ENCODE results near the gene TRIO.

Gene TRIO

DNA sequence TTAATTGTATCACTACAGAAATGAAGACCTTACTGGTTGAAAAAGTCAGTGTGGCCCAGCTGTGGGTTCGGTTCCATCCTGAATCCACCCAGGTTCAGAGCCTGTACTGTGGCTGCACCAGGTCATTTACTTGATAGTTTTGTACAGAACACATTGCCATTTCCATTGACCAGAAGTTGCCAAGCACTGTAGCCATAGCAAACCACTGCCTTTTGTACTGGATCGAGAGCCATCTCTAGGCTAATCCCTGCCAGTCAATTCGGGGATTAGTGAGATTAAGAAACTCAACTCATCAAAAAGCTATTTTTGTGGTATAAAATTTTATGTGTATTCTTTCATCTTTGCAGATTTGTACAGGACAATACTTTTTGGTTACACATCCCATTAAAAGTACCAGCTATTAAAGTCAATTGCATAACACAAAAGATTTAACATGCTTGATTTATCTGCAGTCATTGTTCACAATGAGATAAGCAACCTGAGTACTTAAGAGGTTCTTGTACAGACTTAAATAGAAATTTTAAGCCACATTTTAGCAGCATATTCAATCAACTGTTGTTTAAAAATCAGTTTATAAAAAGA lies 329.9 kb downstream of the TRIO start:
- DNase-seq, result no peak

DNA sequence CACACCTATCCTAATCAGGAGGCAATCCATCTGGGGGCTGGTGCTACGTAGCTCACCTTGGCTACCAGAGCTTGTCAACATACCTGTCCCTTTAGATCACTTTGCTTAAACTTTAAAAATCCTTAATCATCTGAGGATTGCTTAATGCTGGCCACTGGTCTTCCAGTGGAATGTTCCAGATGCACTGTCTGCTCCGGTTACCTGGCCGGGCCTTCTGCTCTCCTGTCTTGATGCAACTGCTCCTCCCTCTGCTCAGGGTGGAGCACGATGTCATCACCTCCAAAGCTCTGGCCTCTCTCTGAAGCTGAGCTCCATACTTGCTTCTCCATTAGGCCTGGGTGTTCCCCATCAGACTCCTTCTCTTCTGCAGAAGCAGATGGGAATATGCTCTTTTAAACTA lies 331.9 kb downstream of the TRIO start:
- DNase-seq, result no peak

DNA sequence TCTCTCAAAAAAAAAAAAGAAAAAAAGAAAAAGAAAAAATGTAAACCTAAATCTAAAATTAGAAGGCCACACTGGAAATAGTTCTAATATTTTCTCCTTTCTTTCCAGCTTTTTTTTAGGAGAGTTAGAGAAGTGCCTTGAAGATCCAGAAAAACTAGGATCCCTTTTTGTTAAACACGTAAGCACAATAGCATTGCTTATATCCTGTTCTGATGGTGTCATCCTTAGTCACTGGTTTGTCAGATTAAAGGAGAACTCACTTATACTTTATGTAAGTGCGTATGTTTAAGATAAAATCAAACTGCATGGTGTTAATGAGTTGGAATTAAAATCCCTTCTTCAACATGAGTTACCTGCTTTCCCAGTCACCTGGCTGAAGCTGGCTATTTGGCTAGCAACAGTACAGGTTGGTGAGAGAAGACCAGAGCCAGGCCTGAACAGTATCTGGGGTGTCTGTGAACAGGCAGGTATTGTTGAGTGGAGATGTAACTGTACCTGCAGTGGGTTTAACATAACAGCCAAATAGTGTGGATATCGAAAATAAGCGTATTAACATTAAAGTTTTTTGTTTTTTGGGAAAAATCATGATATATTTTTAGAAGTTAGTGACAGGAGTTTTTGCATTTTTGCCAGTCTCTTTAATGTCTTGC lies 333.8 kb downstream of the TRIO start:
- DNase-seq, result no peak

- DNase-seq, result no peak
Measured at GRCh38 chr5:14479143-14479696, 336.1 kb downstream of the TRIO start.

GRCh38 chr5:14481349-14481748 lies 338.2 kb downstream of the TRIO start:
- no peak for DNase-seq

GRCh38 chr5:14482085-14482484 lies 338.9 kb downstream of the TRIO start:
- no peak for DNase-seq

GRCh38 chr5:14483504-14484157 lies 340.5 kb downstream of the TRIO start:
- DNase-seq, result no peak

DNA sequence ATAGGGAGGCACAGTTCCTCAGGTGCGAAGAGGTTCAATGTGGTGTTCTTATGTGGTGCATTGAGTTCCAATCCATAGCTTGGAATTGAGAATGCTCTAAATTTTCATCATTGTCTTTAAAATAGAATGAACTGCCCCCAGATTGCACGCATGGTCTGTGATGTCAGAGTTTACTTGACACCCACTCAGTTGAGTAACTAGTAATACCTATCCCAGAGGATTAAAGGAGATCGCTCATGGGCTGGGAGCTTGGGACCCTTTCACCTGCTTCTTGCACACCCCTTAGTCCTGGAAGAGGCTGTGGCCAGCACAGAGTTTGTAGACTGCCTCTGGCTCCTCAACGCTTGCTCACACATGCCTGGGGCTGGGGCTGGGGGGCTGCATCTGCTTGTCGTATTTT lies 343.3 kb downstream of the TRIO start:
- DNase-seq, result no peak

DNA sequence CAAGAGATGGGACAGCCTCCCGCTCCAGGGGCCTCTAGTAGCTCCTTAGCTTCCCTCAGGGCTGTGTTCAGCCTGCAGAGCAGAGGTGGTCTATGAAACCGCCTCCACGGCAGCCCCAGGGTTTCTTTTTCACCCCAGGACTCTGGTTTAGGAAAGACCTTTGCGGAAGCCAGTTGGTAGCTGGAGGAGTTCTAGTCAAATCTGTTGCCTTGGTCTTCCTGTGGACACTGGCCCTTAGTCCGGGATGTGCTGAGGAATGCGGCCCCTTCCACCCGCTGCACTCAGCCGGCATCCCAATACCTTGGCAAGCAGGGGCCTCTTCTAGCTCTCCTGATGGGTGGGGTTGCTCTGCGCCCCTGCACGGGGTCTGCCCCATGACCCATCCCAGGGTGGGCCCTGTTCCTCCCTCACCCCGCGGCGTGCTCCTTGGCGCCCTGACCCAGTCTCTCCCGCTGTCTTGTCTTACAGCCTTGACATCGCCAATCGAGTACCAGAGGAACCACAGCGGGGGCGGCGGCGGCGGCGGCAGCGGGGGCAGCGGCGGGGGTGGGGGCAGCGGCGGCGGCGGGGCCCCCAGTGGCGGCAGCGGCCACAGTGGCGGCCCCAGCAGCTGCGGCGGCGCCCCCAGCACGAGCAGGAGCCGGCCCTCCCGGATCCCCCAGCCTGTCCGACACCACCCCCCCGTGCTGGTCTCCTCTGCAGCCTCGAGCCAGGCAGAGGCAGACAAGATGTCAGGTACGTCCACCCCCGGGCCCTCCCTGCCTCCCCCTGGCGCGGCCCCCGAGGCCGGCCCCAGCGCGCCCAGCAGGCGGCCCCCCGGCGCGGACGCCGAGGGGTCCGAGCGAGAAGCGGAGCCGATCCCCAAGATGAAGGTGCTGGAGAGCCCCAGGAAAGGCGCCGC lies 344.1 kb downstream of the TRIO start:
- DNase-seq, result no peak

GRCh38 chr5:14487897-14488570 lies 344.9 kb downstream of the TRIO start:
- DNase-seq, result no peak

DNA sequence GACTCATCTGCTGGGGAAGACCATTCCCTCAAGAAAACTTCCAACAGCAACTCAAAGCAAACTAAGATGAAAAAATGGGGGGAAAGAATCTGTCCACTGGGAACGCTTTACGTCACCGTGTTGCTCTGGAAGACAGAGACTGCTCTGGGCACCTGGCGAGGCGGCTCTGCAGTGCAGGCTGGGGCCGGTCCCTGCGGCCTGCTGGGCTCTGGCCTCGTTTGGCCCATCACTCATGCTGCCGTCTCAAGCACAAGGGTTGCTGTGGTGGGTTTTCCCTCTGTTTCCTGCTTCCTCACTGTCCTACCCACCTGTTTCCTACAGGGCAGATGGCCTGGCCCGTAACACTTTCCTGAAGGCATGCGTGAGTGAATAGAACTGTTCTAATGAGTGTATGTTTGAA lies 345.6 kb downstream of the TRIO start:
- no peak for DNase-seq

DNA sequence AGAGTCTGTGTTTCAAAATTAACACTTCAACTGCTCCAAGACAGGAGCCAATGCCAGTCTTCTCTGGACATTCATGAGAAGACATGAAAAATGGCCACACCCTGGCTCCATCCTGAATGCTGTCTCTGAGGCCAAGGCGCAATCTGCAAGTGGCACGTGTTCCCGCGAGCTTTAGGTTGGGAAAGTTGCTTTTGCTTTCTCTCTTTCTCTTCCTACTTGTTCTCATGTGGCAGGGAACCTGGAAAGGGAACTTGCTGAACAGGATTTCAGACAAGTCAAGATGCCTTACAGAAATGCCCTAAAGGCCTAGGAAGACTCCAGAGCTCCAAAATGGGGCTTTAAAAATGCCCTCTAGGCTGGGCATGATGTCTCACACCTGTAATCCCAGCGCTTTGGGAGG lies 346.5 kb downstream of the TRIO start:
- DNase-seq, result no peak

GRCh38 chr5:14490309-14490711 lies 347.2 kb downstream of the TRIO start:
- no peak for DNase-seq

GRCh38 chr5:14491015-14491915 lies 348.1 kb downstream of the TRIO start:
- no peak for DNase-seq

DNA sequence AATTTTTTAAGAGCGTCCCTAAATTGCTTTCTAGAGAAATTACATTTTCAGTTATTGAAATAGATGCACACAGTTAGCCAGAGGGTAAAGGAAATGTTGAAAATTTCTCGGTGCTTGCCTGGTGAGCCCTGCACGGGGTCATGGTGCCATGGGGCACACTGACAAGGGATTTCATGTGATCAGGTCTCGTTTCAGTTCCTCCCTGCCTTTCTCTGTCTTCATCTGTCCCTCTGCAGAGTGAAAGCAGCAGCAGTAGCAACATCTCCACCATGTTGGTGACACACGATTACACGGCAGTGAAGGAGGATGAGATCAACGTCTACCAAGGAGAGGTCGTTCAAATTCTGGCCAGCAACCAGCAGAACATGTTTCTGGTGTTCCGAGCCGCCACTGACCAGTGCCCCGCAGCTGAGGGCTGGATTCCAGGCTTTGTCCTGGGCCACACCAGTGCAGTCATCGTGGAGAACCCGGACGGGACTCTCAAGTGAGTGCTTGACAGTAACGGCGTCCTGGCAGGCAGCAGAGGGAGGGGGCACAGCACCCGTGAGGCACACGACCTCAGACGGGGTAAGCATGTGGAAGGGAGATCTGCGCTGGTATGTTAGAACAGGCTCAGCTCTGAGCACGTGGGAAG lies 349.3 kb downstream of the TRIO start:
- DNase-seq, result no peak

DNA sequence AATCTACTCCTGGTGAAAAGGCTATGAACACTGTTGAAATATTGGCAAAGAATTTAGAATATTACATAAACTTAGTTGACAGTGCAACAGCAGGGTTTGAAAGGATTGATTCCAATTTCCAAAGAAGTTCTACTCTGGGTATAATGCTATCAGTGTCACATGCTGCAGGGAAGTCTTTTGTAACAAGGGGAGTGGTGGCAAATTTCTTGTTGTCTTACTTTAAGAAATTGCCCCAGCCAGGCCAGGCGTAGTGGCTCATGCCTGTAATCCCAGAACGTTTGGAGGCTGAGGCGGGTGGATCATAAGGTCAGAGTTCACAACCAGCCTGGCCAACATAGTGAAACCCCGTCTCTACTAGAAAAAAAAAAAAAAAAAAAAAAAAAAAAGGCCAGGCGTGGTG lies 352.2 kb downstream of the TRIO start:
- no peak for DNase-seq

GRCh38 chr5:14497311-14497710 lies 354.2 kb downstream of the TRIO start:
- no peak for DNase-seq

DNA sequence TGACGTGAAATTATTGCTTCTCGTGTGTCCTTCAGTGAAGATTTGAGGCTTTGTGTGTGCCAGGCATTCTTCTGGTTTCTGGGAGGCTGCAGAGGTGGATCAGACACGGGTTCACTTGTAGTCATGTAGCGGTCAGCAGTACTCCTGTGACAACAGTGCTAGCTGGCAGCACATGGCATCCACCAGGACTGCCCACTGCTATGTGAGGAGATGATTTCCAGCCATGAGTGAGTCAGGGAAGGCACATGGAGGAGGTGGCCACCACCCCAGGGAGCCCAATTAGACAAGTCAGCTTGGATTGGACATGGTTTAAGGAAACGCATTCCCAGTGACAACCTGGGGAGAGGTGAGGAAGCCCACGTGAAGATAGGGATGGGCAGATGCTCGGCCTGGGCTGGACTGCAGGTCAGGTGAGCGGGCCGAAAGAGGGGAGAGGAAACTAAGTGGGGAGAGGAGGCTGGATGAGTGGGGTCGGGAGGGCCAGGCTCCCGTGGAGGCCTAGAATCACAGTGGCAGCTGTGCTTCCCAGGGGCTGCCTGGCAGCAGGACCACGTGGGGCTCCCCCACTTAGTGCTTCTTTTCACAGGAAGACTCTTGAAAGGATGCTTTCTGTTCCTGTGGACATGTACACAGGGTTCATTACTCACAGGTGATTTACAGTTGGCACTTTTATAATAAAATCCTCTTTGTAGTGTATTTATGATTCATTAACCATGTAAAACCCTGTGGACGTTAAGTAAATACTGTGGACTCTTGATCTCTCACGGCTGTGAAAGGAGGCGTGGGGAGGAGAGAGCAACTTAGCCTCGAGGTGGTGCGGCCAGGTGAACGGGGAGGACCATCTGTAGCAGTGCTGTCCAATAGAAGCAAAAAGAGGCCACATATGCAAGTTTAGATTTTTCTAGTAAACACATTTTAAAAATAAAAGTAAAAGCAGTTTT lies 358.5 kb downstream of the TRIO start:
- no peak for DNase-seq

DNA sequence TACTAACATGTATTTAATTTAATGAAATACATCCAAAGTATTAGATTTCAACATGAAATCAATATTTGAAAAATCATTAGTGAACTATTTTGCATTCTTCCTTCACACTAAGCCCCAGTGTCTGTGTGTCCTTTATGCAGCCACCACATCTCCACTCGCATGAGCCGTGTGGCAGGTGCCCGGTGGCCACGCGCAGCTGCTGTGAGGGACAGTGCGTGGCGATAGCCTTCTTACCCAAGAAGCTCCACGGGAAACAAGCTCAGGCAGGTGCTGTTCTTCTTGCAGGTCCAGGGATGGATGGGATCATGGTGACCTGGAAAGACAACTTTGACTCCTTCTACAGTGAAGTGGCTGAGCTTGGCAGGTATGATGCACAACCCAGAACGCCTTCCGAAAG lies 359.1 kb downstream of the TRIO start:
- no peak for DNase-seq

All from stimulated activated CD4-positive, alpha-beta T cell treated with anti-CD3 and anti-CD28 coated beads, Interleukin-1b, Interleukin-23, amount 100 ng/mL, for 48 hours (primary cell).